Measurements from ENCODE around the gene NDUFS2.

The NDUFS2 gene

DNA sequence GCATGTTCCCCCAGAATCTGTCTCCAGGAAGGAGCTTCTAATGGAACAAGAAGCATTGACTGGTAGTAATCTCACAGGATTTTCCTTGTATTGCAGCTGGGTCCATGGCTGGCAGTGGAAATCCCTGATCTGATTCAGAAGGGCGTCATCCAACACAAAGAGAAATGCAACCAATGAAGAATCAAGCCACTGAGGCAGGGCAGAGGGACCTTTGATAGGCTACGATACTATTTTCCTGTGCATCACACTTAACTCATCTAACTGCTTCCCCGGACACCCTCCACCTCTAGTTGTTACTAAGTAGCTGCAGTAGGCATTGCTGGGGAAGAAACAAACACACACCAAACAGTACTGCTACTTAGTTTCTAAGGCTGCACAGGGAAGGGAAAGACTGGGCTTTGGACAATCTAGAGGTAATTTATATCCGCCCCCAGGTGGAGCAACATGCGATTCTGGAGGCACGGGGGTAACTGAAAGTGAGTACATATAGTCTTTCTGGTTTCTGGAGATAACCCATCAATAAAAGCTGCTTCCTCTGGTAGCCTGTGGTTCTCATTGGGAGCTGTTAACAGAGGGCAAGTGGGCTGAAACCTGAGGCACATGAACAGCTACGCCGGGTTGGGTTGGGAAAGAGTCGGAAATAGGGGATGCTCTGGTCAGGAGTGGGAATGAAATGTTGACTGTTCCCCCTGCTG is 43.7 kb upstream of the NDUFS2 start (continued):
- TF ChIP-seq TSHZ2 (CRISPR knock-in tag; IDR thresholded peaks at IDR 0.05) (no peak), PATZ1 (CRISPR knock-in tag; IDR thresholded peaks at IDR 0.05; ENCODE audit: borderline replicate concordance) (no peak)

- ATAC-seq, result peak; percentile 95
- TF ChIP-seq GLIS3 (CRISPR knock-in tag; IDR thresholded peaks at IDR 0.05) (no peak), TOX (CRISPR knock-in tag; IDR thresholded peaks at IDR 0.05; ENCODE audit: borderline replicate concordance) (peak; percentile 8; the same call in 1 of the 2 replicates), BACH2 (CRISPR knock-in tag; IDR thresholded peaks at IDR 0.05; ENCODE audit: borderline replicate concordance) (no peak), SNAI2 (CRISPR knock-in tag; IDR thresholded peaks at IDR 0.05) (no peak), ESRRG (CRISPR knock-in tag; IDR thresholded peaks at IDR 0.05) (no peak), ZNF8 (CRISPR knock-in tag; IDR thresholded peaks at IDR 0.05) (no peak), TSHZ2 (CRISPR knock-in tag; IDR thresholded peaks at IDR 0.05) (no peak), ZFP30 (CRISPR knock-in tag; IDR thresholded peaks at IDR 0.05) (no peak), ZC3H10 (CRISPR knock-in tag; IDR thresholded peaks at IDR 0.05) (peak; percentile 72; the same call in 1 of the 2 replicates), ISL1 (CRISPR knock-in tag; IDR thresholded peaks at IDR 0.05) (no peak), CSDC2 (CRISPR knock-in tag; IDR thresholded peaks at IDR 0.05) (no peak), ARNTL (CRISPR knock-in tag; IDR thresholded peaks at IDR 0.05; ENCODE audit: borderline replicate concordance, low read depth) (no peak), TCF4 (CRISPR knock-in tag; IDR thresholded peaks at IDR 0.05; ENCODE audit: borderline replicate concordance) (no peak), PPARA (CRISPR knock-in tag; IDR thresholded peaks at IDR 0.05; ENCODE audit: borderline replicate concordance) (no peak), ZNF565 (CRISPR knock-in tag; conservative IDR thresholded peaks at IDR 0.05; ENCODE audit: low read depth) (no peak), ZNF70 (CRISPR knock-in tag; IDR thresholded peaks at IDR 0.05) (no peak), RARB (CRISPR knock-in tag; IDR thresholded peaks at IDR 0.05) (peak; percentile 25; the same call in 1 of the 2 replicates), OSR1 (CRISPR knock-in tag; IDR thresholded peaks at IDR 0.05) (no peak), ZFP3 (CRISPR knock-in tag; IDR thresholded peaks at IDR 0.05) (no peak), CREB5 (CRISPR knock-in tag; IDR thresholded peaks at IDR 0.05; ENCODE audit: low read depth) (no peak), PATZ1 (CRISPR knock-in tag; IDR thresholded peaks at IDR 0.05; ENCODE audit: borderline replicate concordance) (no peak)
- TF ChIP-seq, protein P1, sequence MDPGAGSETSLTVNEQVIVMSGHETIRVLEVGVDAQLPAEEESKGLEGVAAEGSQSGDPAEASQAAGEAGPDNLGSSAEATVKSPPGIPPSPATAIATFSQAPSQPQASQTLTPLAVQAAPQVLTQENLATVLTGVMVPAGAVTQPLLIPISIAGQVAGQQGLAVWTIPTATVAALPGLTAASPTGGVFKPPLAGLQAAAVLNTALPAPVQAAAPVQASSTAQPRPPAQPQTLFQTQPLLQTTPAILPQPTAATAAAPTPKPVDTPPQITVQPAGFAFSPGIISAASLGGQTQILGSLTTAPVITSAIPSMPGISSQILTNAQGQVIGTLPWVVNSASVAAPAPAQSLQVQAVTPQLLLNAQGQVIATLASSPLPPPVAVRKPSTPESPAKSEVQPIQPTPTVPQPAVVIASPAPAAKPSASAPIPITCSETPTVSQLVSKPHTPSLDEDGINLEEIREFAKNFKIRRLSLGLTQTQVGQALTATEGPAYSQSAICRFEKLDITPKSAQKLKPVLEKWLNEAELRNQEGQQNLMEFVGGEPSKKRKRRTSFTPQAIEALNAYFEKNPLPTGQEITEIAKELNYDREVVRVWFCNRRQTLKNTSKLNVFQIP (CRISPR knock-in tag; IDR thresholded peaks at IDR 0.05; ENCODE audit: borderline replicate concordance, low read depth), result no peak
- TF ChIP-seq, protein P2, sequence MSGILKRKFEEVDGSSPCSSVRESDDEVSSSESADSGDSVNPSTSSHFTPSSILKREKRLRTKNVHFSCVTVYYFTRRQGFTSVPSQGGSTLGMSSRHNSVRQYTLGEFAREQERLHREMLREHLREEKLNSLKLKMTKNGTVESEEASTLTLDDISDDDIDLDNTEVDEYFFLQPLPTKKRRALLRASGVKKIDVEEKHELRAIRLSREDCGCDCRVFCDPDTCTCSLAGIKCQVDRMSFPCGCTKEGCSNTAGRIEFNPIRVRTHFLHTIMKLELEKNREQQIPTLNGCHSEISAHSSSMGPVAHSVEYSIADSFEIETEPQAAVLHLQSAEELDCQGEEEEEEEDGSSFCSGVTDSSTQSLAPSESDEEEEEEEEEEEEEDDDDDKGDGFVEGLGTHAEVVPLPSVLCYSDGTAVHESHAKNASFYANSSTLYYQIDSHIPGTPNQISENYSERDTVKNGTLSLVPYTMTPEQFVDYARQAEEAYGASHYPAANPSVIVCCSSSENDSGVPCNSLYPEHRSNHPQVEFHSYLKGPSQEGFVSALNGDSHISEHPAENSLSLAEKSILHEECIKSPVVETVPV (CRISPR knock-in tag; IDR thresholded peaks at IDR 0.05), result no peak
Observed at GRCh38 chr1:161159087-161159912, 42.9 kb upstream of the NDUFS2 start, which contains the start of gene USP21. TSS of gene USP21 (plus strand) at chr1:161159500. CDS start at chr1:161160641, 1,141 bp downstream.

All from SK-N-SH treated with all-trans-retinoic acid at 6 μM for 48 hours (cell line).